ENCODE results near the gene INSM2.

- TF ChIP-seq CTCF (IDR thresholded peaks at IDR 0.05 in 4 of 5, conservative IDR thresholded peaks at IDR 0.05 in 1 of 5) (no peak), POLR2A (IDR thresholded peaks at IDR 0.05) (no peak)
Measured at GRCh38 chr14:35578135-35578534, 44.2 kb downstream of the INSM2 start.

All from gastrocnemius medialis (tissue), 4 donors.